Measurements from ENCODE around the gene TUBGCP2.

GRCh38 chr10:133334503-133335245 lies 26.0 kb upstream of the TUBGCP2 start:
- TF ChIP-seq CTCF (IDR thresholded peaks at IDR 0.05; ENCODE audit: insufficient read depth, low read length, poor library complexity, severe bottlenecking) = no peak
- TF ChIP-seq EZH2phosphoT487 (conservative IDR thresholded peaks at IDR 0.05; ENCODE audit: low read length) = no peak

All from SU-DHL-6 (cell line).